ENCODE results near the gene NT5DC3. TPM values are rescaled to one million over a fixed set of nuclear protein-coding genes. Genes with fewer than 3 reads are reported as not detected.

The NT5DC3 gene
- total RNA-seq, 2 donors from 2014 or later = 2.3 to 2.4 TPM

DNA sequence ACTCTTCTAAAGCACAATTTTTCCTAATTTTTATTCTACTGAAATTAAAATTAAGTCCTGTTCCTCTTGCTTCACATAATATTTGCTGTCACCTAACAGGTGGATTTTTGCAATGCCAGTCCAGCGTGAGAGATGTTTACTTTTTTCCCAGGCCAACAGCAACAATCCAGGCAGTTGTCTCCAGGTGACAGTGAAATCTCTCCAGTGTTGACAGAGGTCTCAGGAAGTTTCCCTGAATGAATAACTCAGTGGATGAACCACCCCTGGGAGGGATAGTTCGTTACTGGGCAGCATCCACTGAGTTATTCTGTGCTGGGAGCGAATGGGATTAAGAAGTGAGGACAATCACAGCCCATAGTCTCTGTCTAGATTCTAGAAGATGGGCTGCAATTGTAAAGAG, 7.1 kb upstream of the NT5DC3 start:
- no peak overlapping the region for H3K27ac ChIP-seq
- no peaks in the 10 kb centered on the region for H3K36me3 ChIP-seq
- no peaks in the 10 kb centered on the region for H3K9me3 ChIP-seq
- no peaks in the 10 kb centered on the region for H3K27me3 ChIP-seq
- H3K4me3 ChIP-seq = no peak overlapping the region
- H3K4me1 ChIP-seq = no peaks in the 10 kb centered on the region
- no peak for DNase-seq (ENCODE audit: low spot score)
- TF ChIP-seq, protein P1, sequence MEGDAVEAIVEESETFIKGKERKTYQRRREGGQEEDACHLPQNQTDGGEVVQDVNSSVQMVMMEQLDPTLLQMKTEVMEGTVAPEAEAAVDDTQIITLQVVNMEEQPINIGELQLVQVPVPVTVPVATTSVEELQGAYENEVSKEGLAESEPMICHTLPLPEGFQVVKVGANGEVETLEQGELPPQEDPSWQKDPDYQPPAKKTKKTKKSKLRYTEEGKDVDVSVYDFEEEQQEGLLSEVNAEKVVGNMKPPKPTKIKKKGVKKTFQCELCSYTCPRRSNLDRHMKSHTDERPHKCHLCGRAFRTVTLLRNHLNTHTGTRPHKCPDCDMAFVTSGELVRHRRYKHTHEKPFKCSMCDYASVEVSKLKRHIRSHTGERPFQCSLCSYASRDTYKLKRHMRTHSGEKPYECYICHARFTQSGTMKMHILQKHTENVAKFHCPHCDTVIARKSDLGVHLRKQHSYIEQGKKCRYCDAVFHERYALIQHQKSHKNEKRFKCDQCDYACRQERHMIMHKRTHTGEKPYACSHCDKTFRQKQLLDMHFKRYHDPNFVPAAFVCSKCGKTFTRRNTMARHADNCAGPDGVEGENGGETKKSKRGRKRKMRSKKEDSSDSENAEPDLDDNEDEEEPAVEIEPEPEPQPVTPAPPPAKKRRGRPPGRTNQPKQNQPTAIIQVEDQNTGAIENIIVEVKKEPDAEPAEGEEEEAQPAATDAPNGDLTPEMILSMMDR (IDR thresholded peaks at IDR 0.05) = no peak

DNA sequence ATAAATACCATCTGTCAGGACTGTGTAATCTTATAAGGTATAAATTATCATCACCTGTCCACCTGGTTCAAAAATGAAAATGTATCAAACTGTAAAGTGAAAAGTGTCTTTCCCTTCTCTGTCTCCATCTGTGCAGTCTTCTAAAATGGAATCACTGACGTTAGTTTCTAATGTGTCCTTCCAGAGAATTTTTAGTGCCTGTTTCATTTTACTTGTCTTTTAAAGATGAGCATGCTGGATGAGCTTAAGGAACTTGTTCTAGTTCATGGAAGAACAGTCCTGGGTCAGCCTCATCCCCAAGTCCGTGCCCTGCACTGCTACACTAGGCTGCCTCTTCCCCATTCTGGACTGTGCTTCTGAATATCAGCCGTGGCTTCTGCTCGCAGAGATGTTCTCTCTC, 5.4 kb upstream of the NT5DC3 start:
- H3K27ac ChIP-seq = no peak overlapping the region
- peaks cover 0 to 8% of the 10 kb centered on the region in 2 donors for H3K4me1 ChIP-seq
- H3K4me3 ChIP-seq = no peak overlapping the region
- H3K36me3 ChIP-seq = no peaks in the 10 kb centered on the region
- TF ChIP-seq, protein P1 (IDR thresholded peaks at IDR 0.05) = no peak
- no peaks in the 10 kb centered on the region for H3K9me3 ChIP-seq
- no peaks in the 10 kb centered on the region for H3K27me3 ChIP-seq
- no peak for DNase-seq (ENCODE audit: low spot score)

DNA sequence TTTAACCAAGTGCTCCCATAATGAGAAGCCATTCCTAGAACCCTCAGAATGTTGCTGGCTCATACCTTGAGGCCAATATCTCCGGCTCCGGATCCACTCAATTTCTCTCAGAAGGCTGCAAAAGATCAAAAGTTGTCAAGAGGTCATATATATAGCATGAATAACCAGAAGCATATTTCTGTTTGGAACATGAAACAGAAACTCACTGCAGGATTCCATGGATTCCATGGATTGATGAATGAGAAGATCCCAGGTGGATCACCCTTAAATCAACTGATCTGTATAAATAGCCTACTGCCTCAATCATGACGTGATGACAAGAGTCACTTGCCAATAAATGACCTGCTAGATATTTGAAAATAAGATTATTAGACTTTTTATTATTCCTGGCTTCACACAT, 3.3 kb upstream of the NT5DC3 start:
- H3K27ac ChIP-seq = no peak overlapping the region

DNA sequence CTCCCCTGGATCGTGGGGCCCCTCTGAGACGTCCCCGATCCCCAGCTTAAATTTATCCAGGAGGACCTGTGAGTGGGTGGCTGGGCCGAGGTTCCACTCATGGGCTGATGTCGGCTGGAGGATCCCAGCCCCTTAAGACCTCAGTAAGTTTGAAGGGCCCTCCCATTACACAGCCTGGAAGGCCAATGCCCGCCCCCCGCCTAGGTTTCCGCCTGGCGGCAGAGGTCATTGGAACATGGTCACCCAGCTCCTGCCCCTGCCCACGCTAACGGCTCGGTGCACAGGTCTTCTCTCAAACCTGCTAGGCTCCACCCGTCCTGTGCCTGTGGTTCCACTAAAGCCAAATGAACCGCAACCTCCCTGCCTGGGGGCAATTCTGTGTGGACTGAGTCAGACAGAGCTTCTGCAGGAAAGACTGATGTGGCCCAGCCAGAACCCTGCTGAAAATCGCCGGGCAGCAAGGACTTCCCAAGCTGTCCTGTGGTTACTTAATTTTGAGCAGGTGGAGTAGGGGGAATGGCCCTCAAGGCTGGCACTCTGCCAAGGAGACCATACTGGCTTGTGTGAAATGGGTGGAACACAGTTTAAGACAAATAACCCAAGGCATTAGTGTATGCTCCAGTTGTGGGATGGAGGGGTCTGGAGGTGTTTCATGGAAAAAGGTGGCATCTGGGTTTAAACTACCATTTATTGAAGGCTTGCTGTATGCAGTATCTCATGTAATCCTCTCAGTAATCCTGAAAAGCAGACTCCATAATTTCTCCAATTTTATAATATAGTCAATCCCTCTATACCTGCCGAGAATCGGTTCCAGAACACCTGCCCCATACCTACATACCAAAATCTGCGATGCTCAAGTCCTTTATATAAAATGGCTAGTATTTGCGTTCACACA, 903 bp upstream of the NT5DC3 start:
- H3K9me3 ChIP-seq = no peaks in the 10 kb centered on the region
- DNase-seq (ENCODE audit: low spot score) = no peak
- no peaks in the 10 kb centered on the region for H3K36me3 ChIP-seq
- no peaks in the 10 kb centered on the region for H3K27me3 ChIP-seq
- H3K4me1 ChIP-seq = peaks cover 0 to 16% of the 10 kb centered on the region in 2 donors
- TF ChIP-seq, protein P1 (IDR thresholded peaks at IDR 0.05) = peak in 1 of 2 donors; percentile 5
- H3K4me3 ChIP-seq = peak overlapping the region; percentile 67 to 78
- H3K27ac ChIP-seq = peak overlapping the region; percentile 76 to 81

More for the DNA sequence above, 3.3 kb upstream of the NT5DC3 start:
- Histone ChIP-seq H3K4me3 (no peak overlapping the region), H3K36me3 (no peaks in the 10 kb centered on the region), H3K27me3 (no peaks in the 10 kb centered on the region), H3K4me1 (peaks cover 0 to 16% of the 10 kb centered on the region in 2 donors), H3K9me3 (no peaks in the 10 kb centered on the region)
- TF ChIP-seq, protein P1 (IDR thresholded peaks at IDR 0.05) = no peak
- no peak for DNase-seq (ENCODE audit: low spot score)

DNA sequence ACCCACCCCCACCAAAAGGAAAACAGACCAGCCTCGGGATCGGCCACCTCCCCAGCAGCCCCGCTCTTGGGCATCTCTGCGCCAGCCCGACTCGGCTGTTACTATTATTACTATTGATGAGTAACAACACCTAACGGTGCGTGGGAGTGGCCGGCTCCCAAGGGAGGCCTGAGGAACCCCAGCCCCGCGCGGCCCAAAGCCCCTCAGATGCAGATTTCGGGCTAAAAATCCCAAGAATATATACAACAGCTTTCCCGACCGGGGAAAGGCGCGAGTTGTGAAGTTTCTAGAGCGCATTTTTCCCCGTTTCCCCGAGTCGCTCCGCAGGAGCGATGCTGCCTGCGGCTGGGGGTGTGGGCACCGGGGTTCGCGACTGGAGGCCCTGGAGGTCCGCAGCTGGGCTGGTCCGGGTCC, 565 bp downstream of the NT5DC3 start:
- Histone ChIP-seq H3K4me1 (peaks cover 0 to 16% of the 10 kb centered on the region in 2 donors), H3K27me3 (no peaks in the 10 kb centered on the region), H3K9me3 (no peaks in the 10 kb centered on the region), H3K4me3 (peak overlapping the region; percentile 67 to 78), H3K36me3 (no peaks in the 10 kb centered on the region), H3K27ac (peak overlapping the region in 1 of 2 donors; percentile 54)
- TF ChIP-seq, protein P1 (IDR thresholded peaks at IDR 0.05) = no peak
- DNase-seq (ENCODE audit: low spot score) = no peak

Measured in right atrium auricular region (tissue), 2 donors.